K562 (cell line): ENCODE measurements around the gene LRRC3. TPM values are rescaled to one million over a fixed set of nuclear protein-coding genes. Genes with fewer than 3 reads are reported as not detected.

Experiments used
- CBFA2T2 ChIP-seq: fragments of 450-650 bp; conservative IDR thresholded peaks from 2 replicates; pipeline ENCODE4 v1.6.1; 2017; ENCODE audit warnings: mild to moderate bottlenecking
- CC2D1A ChIP-seq: fragments of 450-650 bp; IDR thresholded peaks from 2 replicates; pipeline ENCODE4 v1.6.1; 2017; ENCODE audit warnings: mild to moderate bottlenecking
- HDAC1 ChIP-seq, 2 experiments: fragments of 450-650 bp; IDR thresholded peaks; 2 replicates each; pipeline ENCODE4 v1.6.1; 2016 to 2017; ENCODE audit warnings: inconsistent platforms in 1 of 2, mild to moderate bottlenecking in 1 of 2, moderate library complexity in 1 of 2
- MCM5 ChIP-seq: fragments of 450-650 bp; IDR thresholded peaks from 2 replicates; pipeline ENCODE4 v1.6.1; 2016; ENCODE audit warnings: low read depth
- PPARD ChIP-seq: fragments of 250-450 bp; sonication (Bioruptor Pico); IDR thresholded peaks from 2 replicates; pipeline ENCODE4 v1.8.0; 2022; ENCODE audit warnings: inconsistent platforms, mild to moderate bottlenecking, moderate library complexity
- RERE ChIP-seq: sonication (generic); formaldehyde crosslinking; IDR thresholded peaks from 2 replicates; pipeline ENCODE4 v1.8.0; 2023; ENCODE audit warnings: missing genetic modification reagents, mild to moderate bottlenecking, borderline replicate concordance
- ZNF134 ChIP-seq: fragments of 250-450 bp; sonication (Bioruptor Pico); conservative IDR thresholded peaks from 2 replicates; pipeline ENCODE4 v1.4.0; 2020
- ZNF3 ChIP-seq: fragments of 250-450 bp; sonication (Bioruptor Pico); IDR thresholded peaks from 2 replicates; pipeline ENCODE4 v1.5.0; 2021; ENCODE audit warnings: mild to moderate bottlenecking, moderate library complexity
- ZNF699 ChIP-seq: fragments of 250-450 bp; sonication (Bioruptor Pico); IDR thresholded peaks from 2 replicates; pipeline ENCODE4 v1.8.0; 2021; ENCODE audit warnings: mild to moderate bottlenecking, moderate library complexity; ENCODE audit not compliant: insufficient replicate concordance
- polyA plus RNA-seq, 8 experiments: library from polyadenylated mRNA; depleted of rRNA in 4 of 8; stranded (reverse) in 5 of 8; unstranded in 3 of 8; fragments of >200 nt; fragmentation: Nextera tagmentation in 2 of 8; fragmentation: Illumina TruSeq in 1 of 8; extraction: Ambion mirVana in 2 of 8; extraction: Trizol in 1 of 8; gene quantifications; 2 replicates each; pipeline versions ENCODE4 v1.2.1 to v1.2.3, GENCODE V29; 2011 to 2014; ENCODE audit warnings: inconsistent platforms in 1 of 8, missing spikeins in 1 of 8
- total RNA-seq, 7 experiments: library from RNA; depleted of rRNA in 6 of 7; stranded (reverse); fragments of >200 nt in 6 of 7; fragmentation: Illumina TruSeq in 2 of 7; extraction: Trizol in 2 of 7; gene quantifications; 2 replicates each; pipeline versions ENCODE4 v1.2.1 to v1.2.3, GENCODE V29; 2011 to 2021; ENCODE audit warnings: low replicate concordance in 1 of 7

The LRRC3 gene
- total and polyA plus RNA-seq, 9 of the 15 experiments (the other 6 are each of a cell fraction or from before 2014, with no cell fraction given), result 0.04 TPM; not detected in 7

GRCh38 chr21:44490816-44491215 is 35.5 kb downstream of the LRRC3 start (continued):
- TF ChIP-seq CBFA2T2 (no peak), HDAC1 (IDR thresholded peaks at IDR 0.05) (no peak), MCM5 (no peak), ZNF699 (CRISPR knock-in tag) (no peak), ZNF3 (CRISPR knock-in tag) (no peak), PPARD (no peak), RERE (CRISPR knock-in tag) (no peak), CC2D1A (no peak), ZNF134 (CRISPR knock-in tag) (no peak)
- TF ChIP-seq, all 486 proteins: peak for 0
